Measurements from ENCODE around the gene ZNF511. TPM values are rescaled to one million over a fixed set of nuclear protein-coding genes. Genes with fewer than 3 reads are reported as not detected.

The ZNF511 gene
- total and polyA plus RNA-seq, 9 of the 15 experiments (the other 6 are each of a cell fraction or from before 2014, with no cell fraction given): 0.61 to 69.3 (median 40.1) TPM

DNA sequence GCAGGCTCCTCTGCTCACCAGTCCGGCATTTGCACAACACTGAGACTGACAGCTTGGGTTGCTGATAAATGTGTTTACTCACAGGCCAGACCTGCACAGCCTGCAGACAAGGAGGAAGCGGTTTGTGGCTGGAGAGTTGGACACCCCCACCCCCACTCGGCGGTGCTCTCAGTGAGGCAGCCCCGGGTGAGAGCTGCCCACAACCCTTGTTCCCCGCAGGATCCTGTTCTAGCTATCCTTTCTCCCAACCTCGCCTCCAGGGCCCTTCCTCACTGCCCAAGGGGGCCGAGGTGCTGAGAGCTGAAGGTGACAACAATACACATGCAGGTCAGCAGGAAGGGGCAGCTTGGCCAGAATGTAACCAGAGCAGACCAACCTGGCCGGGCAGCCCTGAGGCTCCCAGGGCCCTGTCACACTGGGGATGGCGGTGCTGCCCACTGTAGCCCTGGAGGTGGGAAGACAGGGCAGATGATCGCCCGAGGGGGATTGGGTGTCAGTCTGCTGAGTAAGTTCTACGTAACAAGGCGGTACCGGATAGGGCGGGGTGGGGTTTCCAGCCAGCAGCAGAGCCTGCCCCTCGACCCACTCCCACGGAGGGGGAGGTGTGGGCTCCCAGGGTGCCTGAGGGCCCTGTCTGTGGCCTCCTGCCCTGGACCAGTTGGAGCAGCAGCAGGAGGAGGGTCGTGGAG is 30.0 kb upstream of the ZNF511 start (continued):
- peak; percentile 79 to 88 for TF ChIP-seq FOXA3 (CRISPR knock-in tag; conservative IDR thresholded peaks at IDR 0.05 in 1 of 2, IDR thresholded peaks at IDR 0.05 in 1 of 2)
- TF ChIP-seq SIN3A (IDR thresholded peaks at IDR 0.05; ENCODE audit: borderline replicate concordance in 2 of 2, control insufficient read depth in 1 of 2, low read depth in 2 of 2, low read length in 2 of 2): no peak
- no peak for TF ChIP-seq FOXA1 (IDR thresholded peaks at IDR 0.05; ENCODE audit: borderline replicate concordance)
- no peak for TF ChIP-seq ZNF551 (CRISPR knock-in tag; IDR thresholded peaks at IDR 0.05)
- no peak for TF ChIP-seq U2AF2 (optimal IDR thresholded peaks at IDR 0.05; ENCODE audit: low read depth, low read length)
- TF ChIP-seq MCM7 (IDR thresholded peaks at IDR 0.05): no peak
- peak; percentile 77 for TF ChIP-seq EGR1 (conservative IDR thresholded peaks at IDR 0.05)
- peak; percentile 77 for TF ChIP-seq EP300 (IDR thresholded peaks at IDR 0.05; ENCODE audit: low read length)
- TF ChIP-seq TCF7 (IDR thresholded peaks at IDR 0.05; ENCODE audit: borderline replicate concordance): no peak
- TF ChIP-seq CBX8 (IDR thresholded peaks at IDR 0.05; ENCODE audit: borderline replicate concordance, extremely low read depth, low read depth, low read length, poor library complexity, severe bottlenecking): no peak
- TF ChIP-seq SMAD3 (CRISPR knock-in tag; conservative IDR thresholded peaks at IDR 0.05): no peak
- TF ChIP-seq, protein P1, sequence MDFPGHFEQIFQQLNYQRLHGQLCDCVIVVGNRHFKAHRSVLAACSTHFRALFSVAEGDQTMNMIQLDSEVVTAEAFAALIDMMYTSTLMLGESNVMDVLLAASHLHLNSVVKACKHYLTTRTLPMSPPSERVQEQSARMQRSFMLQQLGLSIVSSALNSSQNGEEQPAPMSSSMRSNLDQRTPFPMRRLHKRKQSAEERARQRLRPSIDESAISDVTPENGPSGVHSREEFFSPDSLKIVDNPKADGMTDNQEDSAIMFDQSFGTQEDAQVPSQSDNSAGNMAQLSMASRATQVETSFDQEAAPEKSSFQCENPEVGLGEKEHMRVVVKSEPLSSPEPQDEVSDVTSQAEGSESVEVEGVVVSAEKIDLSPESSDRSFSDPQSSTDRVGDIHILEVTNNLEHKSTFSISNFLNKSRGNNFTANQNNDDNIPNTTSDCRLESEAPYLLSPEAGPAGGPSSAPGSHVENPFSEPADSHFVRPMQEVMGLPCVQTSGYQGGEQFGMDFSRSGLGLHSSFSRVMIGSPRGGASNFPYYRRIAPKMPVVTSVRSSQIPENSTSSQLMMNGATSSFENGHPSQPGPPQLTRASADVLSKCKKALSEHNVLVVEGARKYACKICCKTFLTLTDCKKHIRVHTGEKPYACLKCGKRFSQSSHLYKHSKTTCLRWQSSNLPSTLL (IDR thresholded peaks at IDR 0.05): no peak
- no peak for TF ChIP-seq MAFF (IDR thresholded peaks at IDR 0.05; ENCODE audit: low read length)
- TF ChIP-seq GTF2A2 (tag; IDR thresholded peaks at IDR 0.05): no peak
- TF ChIP-seq HDAC3 (IDR thresholded peaks at IDR 0.05; ENCODE audit: borderline replicate concordance, partially characterized antibody): peak; percentile 35
- no peak for TF ChIP-seq KLF6 (CRISPR knock-in tag; IDR thresholded peaks at IDR 0.05; ENCODE audit: borderline replicate concordance)
- no peak for TF ChIP-seq TEAD2 (tag; IDR thresholded peaks at IDR 0.05)
- peak; percentile 50; the same call in 1 of the 2 replicates for TF ChIP-seq ZBTB7A (IDR thresholded peaks at IDR 0.05; ENCODE audit: borderline replicate concordance, control insufficient read depth, low read depth, low read length)
- peak; percentile 52; the same call in 1 of the 2 replicates for TF ChIP-seq FOSL1 (tag; conservative IDR thresholded peaks at IDR 0.05)
- TF ChIP-seq SMARCE1 (IDR thresholded peaks at IDR 0.05): peak; percentile 65
- no peak for TF ChIP-seq PHF21A (IDR thresholded peaks at IDR 0.05; ENCODE audit: borderline replicate concordance, low read depth)
- no peak for TF ChIP-seq PCBP2 (IDR thresholded peaks at IDR 0.05; ENCODE audit: low read depth, low read length, poor library complexity, severe bottlenecking)
- TF ChIP-seq, protein P2, sequence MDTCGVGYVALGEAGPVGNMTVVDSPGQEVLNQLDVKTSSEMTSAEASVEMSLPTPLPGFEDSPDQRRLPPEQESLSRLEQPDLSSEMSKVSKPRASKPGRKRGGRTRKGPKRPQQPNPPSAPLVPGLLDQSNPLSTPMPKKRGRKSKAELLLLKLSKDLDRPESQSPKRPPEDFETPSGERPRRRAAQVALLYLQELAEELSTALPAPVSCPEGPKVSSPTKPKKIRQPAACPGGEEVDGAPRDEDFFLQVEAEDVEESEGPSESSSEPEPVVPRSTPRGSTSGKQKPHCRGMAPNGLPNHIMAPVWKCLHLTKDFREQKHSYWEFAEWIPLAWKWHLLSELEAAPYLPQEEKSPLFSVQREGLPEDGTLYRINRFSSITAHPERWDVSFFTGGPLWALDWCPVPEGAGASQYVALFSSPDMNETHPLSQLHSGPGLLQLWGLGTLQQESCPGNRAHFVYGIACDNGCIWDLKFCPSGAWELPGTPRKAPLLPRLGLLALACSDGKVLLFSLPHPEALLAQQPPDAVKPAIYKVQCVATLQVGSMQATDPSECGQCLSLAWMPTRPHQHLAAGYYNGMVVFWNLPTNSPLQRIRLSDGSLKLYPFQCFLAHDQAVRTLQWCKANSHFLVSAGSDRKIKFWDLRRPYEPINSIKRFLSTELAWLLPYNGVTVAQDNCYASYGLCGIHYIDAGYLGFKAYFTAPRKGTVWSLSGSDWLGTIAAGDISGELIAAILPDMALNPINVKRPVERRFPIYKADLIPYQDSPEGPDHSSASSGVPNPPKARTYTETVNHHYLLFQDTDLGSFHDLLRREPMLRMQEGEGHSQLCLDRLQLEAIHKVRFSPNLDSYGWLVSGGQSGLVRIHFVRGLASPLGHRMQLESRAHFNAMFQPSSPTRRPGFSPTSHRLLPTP (IDR thresholded peaks at IDR 0.05; ENCODE audit: borderline replicate concordance, extremely low read depth, insufficient read length): no peak
- 0 out of 2 replicates have a peak, but pooled peaks have one; percentile 9 for TF ChIP-seq MBD2 (IDR thresholded peaks at IDR 0.05; ENCODE audit: borderline replicate concordance, low read depth)
- TF ChIP-seq ZNF57 (CRISPR knock-in tag; IDR thresholded peaks at IDR 0.05): no peak

Data from K562 (cell line).